ENCODE measurements around the gene LRRC56. TPM values are rescaled to one million over a fixed set of nuclear protein-coding genes. Genes with fewer than 3 reads are reported as not detected.

LRRC56 gene
- total RNA-seq, 1 donor from 2014 or later = 7.6 TPM

GRCh38 chr11:545171-545570 lies 7.8 kb downstream of the LRRC56 start:
- no peak for TF ChIP-seq CTCF (IDR thresholded peaks at IDR 0.05)
- DNase-seq (no peak), ATAC-seq (no peak)
- intact Hi-C loops (cut with DNase I) = no loop called here
- no peaks in the 10 kb centered on the region for H3K36me3 ChIP-seq
- H3K27me3 ChIP-seq (ENCODE audit: low read depth) = no peaks in the 10 kb centered on the region
- H3K27ac ChIP-seq = no peak overlapping the region
- H3K4me3 ChIP-seq = no peak overlapping the region
- H3K9me3 ChIP-seq = no peaks in the 10 kb centered on the region
- H3K4me1 ChIP-seq = no peaks in the 10 kb centered on the region

- TF ChIP-seq CTCF (IDR thresholded peaks at IDR 0.05) = no peak
- intact Hi-C loops (cut with DNase I) = no loop called here
- Histone ChIP-seq H3K27me3 (ENCODE audit: low read depth) (peaks cover 18% of the 10 kb centered on the region), H3K4me1 (no peaks in the 10 kb centered on the region), H3K27ac (no peak overlapping the region), H3K36me3 (no peaks in the 10 kb centered on the region), H3K4me3 (no peak overlapping the region), H3K9me3 (no peaks in the 10 kb centered on the region)
- ATAC-seq (no peak), DNase-seq (no peak)
These were observed 11.6 kb downstream of the LRRC56 start for GRCh38 chr11:548700-549603.

- no peaks in the 10 kb centered on the region for H3K9me3 ChIP-seq
- intact Hi-C loops (cut with DNase I) = no loop called here
- H3K27me3 ChIP-seq (ENCODE audit: low read depth) = peaks cover 28% of the 10 kb centered on the region
- DNase-seq = no peak
- H3K4me1 ChIP-seq = peaks cover 9% of the 10 kb centered on the region
- H3K36me3 ChIP-seq = no peaks in the 10 kb centered on the region
- H3K27ac ChIP-seq = no peak overlapping the region
- H3K4me3 ChIP-seq = no peak overlapping the region
- no peak for ATAC-seq
- no peak for TF ChIP-seq CTCF (IDR thresholded peaks at IDR 0.05)
These were observed 12.9 kb downstream of the LRRC56 start for GRCh38 chr11:550021-550745.

- H3K27me3 ChIP-seq (ENCODE audit: low read depth) = peaks cover 33% of the 10 kb centered on the region
- TF ChIP-seq CTCF (IDR thresholded peaks at IDR 0.05) = no peak
- no peak overlapping the region for H3K27ac ChIP-seq
- peaks cover 14% of the 10 kb centered on the region for H3K4me1 ChIP-seq
- no peak for DNase-seq
- H3K36me3 ChIP-seq = no peaks in the 10 kb centered on the region
- ATAC-seq = no peak
- intact Hi-C loops (cut with DNase I) = no loop called here
- H3K4me3 ChIP-seq = no peak overlapping the region
- no peaks in the 10 kb centered on the region for H3K9me3 ChIP-seq
These were observed 13.4 kb downstream of the LRRC56 start for GRCh38 chr11:550746-551085.

GRCh38 chr11:551131-551530 lies 13.8 kb downstream of the LRRC56 start:
- TF ChIP-seq CTCF (IDR thresholded peaks at IDR 0.05) = no peak
- Histone ChIP-seq H3K27me3 (ENCODE audit: low read depth) (peaks cover 37% of the 10 kb centered on the region), H3K9me3 (no peaks in the 10 kb centered on the region), H3K4me3 (no peak overlapping the region), H3K27ac (no peak overlapping the region), H3K36me3 (no peaks in the 10 kb centered on the region), H3K4me1 (peaks cover 16% of the 10 kb centered on the region)
- ATAC-seq = no peak
- intact Hi-C loops (cut with DNase I) = no loop called here
- no peak for DNase-seq
